Right renal pelvis (tissue), 4 donors: ENCODE data around the gene TASP1. TPM values are rescaled to one million over a fixed set of nuclear protein-coding genes. Genes with fewer than 3 reads are reported as not detected.
A peak's percentile ranks its signal among the peaks of the same experiment; 100 is the strongest.

ENCODE experiments used
- DNase-seq, 4 donors: peaks; one replicate each; pipeline ENCODE4 v3.0.0-alpha.2; 2013; ENCODE audit warnings: low read depth in 4 of 4, low spot score in 3 of 4, missing footprints in 1 of 4
- polyA plus RNA-seq, 4 donors: library from polyadenylated mRNA; unstranded; fragments of 120-200 nt; gene quantifications; one replicate each; pipeline ENCODE4 v1.2.1, GENCODE V29; 2013; ENCODE audit not compliant: insufficient read length in 4 of 4

TASP1 gene
- polyA plus RNA-seq, 4 donors, result 14.3 to 15.0 (median 14.7) TPM

- no peak for DNase-seq
Observed at GRCh38 chr20:13449868-13450434, 188.8 kb downstream of the TASP1 start.

DNA sequence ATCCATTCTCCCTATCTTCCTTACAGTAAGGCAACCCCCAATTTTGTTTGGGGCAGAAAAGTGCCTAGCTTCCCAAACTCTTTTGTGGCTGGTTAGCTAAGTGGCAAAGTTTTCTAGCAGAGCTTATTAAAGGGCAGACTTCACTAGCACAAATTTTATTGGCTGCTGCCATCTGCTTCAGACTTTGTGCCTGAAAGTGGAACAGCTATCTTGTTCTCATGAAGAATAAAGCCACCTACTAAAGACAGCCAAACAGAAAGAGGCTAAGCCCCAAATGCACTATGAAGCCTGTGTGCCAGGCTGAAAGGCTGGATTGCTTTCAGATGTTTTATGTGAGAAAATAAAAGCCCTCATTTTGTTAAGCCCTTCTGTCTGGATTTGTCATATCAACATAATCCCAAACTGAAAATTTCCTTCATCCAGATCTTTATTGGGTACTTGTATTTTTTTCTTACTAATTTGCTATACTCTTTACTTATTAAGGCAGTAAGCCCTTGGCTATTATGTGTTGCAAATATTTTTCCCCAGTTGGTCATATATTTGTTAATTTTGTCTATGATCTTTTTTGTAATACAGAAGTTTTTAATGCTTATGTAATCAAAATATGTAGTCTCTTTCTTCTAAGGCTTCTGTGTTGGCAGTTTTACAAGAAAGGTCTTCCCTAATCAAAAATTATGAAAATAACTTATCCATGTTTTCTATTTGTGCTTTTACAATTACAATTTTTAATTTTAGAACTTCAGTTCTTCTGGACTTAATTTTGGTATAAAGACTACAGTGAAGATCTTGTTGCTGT lies 191.1 kb downstream of the TASP1 start:
- DNase-seq, result no peak

GRCh38 chr20:13443690-13444089 lies 195.0 kb downstream of the TASP1 start:
- DNase-seq, result no peak

DNA sequence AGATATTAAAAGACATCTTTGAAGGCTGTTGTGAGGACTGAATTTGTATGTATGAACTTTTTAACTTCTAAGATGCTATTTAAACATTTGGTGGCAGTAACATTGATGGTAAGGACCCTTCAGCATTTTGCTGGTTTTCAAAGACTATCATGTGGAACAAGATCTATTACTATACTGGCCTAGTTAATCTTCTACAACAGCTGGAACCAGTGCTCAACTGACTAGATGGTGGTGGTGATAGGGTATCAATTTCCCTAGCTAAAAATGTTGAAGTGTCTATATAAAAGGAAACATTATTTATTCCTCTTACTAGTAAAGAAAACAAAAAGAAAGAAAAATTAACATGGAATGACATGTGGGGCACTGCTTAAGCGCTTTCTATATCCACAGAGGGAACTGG lies 195.7 kb downstream of the TASP1 start:
- no peak for DNase-seq

- DNase-seq, result no peak
Observed at GRCh38 chr20:13441388-13441787, 197.3 kb downstream of the TASP1 start.

DNA sequence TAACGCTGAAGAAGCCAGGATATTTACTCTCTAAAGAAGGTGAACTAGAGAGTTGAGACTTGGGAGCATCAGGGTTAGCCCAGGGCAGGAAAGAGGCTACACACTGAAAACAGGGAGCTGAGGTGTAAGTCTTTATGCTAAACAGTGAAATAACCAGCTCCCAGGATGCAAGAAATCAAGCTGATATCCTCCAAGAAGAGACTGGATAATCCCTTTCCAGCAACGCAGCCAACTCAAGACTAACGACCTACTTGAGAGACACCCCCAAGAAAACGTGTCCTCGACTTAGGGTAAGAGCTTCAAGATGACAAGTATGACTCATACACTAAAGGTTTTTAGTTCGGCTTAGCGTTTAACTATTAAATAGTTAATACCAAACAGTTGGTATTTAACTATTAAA lies 202.2 kb downstream of the TASP1 start:
- DNase-seq, result no peak

DNA sequence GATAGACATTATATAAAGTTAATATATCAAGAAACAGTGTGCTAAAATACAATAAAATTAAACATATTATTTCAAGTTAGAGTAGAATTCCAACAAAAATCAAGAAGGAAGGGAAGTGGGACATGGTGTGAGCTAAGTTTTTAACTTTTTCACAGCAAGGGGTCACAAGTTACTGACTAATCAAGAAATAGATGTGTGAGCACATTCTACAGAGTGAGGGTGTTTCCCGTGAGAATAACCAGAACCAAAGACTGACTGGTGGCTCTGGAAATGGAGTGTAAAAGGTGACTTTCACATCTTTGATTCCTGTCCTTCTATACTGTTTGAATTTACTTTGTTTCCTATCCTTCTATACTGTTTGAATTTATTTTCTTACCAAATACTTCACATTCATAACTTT lies 206.6 kb downstream of the TASP1 start:
- no peak for DNase-seq

GRCh38 chr20:13430346-13431002 lies 208.3 kb downstream of the TASP1 start:
- no peak for DNase-seq

DNA sequence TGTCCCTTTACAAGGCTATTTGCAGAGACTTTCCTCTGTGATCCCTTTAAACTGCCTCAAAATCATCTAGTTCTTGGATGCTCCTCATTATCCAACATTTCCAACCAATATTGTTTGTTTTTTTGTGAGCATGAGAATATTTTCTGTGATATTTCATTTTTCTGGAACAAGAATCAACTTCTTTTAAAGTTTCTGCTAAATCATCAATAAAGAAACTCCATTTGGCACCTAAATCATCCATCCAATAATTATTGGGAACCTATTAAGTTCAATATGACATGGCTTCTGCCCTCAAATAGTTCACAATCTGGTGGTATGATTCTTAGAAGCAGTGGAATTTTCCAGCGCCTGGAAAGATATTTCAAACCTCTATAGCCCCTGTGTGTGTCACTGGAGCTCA lies 210.0 kb downstream of the TASP1 start:
- no peak for DNase-seq

- DNase-seq, result no peak
Observed at GRCh38 chr20:13426870-13427269, 211.9 kb downstream of the TASP1 start.

DNA sequence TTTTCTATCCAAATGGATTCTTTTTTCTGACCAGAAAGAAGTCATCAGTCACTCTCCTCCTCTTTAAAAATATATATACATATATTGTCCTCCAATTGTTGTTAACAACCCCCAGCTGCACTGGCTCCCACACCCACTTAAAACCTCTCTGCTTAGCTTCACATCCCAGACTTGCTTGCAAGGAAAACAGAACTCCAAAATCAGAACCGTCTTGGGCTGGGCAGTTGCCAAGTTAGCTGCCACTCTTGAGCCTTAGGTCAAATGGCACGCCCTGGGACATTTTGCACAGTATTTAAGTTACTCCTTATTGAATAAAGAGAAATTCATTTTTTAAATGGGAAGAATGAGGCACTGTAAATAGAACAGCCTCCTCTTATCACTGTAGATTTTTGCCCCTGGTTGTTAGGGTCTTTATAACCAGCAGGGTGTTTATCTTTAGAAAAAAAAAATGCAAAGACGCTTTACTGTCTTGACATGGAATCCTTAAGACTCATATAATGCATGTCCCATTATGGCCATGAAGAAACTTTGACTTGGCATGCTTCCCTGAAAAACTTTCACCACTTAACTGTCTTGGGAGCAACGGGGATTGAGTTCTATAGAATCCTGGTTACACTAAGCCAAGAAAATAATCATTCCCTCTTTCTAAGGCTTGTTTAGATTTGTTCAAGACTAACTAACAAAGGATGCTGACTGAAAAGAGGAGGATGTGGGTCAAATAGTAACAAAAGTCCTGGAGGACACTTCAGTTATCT lies 213.2 kb downstream of the TASP1 start:
- no peak for DNase-seq

DNA sequence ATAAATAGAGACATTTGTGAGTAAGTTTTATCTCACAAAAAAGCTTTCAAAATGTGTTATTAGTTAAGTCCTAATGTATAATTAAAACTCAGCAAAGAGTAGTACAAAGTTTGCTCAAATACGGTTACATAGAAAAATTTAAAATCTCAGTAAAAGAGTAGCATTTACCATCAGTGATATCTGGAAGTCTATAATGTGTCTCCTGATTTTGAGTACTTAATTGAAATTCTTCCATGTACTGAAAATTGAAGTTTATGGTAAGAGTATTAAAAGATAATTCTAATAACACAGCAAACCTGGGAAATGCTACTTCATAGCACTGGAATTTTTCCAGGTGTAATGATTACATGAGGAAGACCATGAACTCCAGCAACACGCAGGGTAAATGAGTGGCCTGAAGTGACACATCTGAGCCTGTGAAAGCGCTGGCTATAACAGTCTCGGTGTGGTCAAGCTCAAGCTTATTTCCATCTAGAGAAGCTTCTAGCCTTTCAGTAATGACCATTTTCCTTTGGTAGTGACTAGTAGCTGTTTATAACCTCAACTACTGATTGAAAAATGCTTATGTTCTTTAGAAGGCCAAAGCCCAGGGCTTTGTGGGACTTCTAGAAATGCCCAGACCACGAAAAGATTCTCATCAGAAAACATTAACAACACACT lies 214.4 kb downstream of the TASP1 start:
- DNase-seq, result no peak

DNA sequence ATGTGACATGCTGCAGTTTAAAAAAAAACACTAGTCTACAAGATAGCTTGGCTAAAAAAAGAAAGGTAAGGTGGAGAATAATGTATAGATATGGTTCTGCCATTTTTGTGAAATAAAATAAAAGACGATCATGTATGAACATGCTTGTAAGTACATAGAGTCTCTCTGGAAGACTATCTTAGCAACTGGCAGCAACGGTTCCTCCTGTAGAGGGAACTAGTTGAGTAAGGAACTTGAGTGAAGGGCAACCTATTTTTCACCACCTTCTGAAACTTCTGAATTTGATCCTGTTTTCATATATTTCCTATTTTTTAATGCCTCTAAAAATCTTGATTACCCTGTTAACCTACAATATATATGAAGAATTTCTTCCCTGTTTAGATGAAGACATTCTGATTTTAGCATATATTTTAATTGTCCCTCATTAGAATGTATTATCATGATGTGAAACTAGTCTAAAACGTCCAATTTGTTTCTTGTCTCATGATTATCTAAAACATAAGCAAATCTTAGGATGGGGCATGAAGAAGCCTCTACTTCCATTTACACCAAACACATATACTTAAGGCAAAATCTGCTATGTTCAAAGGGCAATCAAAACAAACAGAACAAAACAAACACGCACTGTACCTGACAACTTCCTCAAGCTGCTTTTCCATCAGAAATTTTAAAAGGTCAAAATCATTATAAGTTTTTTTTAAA lies 215.1 kb downstream of the TASP1 start:
- no peak for DNase-seq

DNA sequence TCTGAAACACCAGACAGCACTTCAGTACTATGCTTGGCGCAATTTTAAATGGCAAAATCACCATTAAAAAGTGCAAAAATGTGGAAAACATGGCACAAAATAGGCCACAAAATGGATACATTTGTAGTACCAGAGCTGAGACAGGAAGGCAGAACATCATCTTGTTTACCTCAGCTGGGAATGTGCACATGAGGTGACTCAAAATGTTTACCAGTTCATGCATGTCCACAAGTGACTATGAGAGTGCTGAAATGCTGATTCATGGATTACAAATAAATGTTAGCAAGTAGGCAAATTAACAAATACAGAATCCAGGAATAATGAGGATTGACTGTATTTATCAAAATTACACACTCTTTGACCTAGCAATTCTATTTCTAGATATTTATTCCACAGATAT lies 216.1 kb downstream of the TASP1 start:
- no peak for DNase-seq

- no peak for DNase-seq
Observed at GRCh38 chr20:13420625-13421024, 218.1 kb downstream of the TASP1 start.

DNA sequence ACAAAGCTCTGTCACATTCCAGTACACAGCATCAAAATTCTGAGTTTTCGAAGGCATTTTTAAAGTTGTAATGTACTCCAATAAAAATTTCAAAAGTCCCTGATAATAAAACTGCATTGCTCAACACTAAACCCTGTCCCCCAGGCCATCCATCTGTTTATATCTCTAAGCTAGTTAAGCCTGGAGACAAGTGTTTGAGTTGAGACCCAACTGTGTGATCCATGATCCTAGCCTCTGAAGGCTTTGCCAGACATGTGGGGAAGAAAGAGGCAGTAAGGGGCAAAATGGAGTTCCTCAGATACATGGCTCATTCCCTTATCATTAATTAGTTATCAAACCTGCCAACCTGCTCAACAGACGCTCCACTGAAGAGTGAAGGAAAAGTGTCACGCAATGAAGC lies 219.3 kb downstream of the TASP1 start:
- DNase-seq, result no peak

- no peak for DNase-seq
Observed at GRCh38 chr20:13418263-13419229, 220.2 kb downstream of the TASP1 start.

DNA sequence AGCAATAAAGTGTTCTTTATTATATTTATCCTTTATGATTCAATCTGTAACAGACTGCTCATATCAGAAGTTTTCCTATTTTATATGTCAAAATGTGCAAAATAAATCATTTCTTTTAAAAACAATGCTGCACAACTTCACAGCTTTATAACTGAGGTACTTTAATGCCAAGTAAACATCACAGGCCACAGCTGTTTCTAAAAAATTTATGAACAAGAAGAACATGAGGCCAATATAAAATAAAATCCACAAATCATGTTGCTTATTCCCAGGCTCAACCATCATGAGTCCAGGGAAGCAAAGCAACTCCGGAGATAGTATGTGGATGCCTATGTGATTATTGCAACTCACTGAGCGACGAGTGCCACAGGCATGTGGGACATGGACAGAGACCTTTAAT lies 222.2 kb downstream of the TASP1 start:
- DNase-seq, result peak in 1 of 4 donors; percentile 7
